ENCODE data around the gene D2HGDH. TPM values are rescaled to one million over a fixed set of nuclear protein-coding genes. Genes with fewer than 3 reads are reported as not detected.

The D2HGDH gene
- total RNA-seq, 1 experiment from 2014 or later, result 10.0 TPM

DNA sequence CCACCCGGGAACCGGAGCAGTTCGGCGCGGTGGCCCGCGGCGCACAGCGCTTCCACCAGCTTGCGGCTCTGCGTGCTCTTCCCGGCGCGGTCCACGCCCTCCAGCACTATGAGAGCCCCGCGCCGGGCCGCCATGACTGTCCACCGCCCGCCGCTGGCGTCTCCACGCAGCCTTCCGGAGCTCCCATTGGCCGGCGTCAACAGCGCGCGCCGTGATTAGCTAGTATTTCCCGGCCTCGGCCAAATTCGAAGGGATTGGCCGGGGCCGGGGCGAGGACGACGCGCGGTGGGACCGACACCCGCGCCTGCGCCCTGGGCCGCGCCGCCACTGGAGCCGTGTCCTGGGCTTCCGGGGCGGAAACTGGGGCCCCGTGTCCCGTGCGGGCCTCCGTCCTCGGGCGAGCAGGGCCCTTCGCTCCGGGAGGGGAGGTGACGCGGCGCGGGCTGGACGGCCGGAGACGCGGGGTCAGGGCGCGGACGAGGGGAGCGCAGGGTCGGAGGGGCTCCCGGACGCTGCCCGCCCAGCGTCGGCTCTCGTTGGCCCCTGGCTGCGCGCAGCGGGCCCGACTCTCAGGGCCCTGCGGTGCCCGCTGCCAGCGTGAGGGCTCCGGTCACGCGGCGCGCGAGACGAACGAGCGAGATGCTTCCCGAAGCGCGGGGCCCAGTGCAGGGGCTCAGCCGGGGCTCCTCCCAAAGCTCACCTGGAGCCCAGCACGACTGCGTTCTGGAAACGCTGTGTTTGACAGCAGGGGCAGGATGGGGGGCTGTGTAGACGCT, 47.6 kb upstream of the D2HGDH start, which contains the start of gene DTYMK:
DTYMK (minus strand) TSS at position 166 of the 776 bp plus-strand sequence; CDS start at position 134, 32 bp downstream.
- no peaks in the 10 kb centered on the region for H3K9me3 ChIP-seq (ENCODE audit: control insufficient read depth, low read depth, low read length)
- peaks cover 3% of the 10 kb centered on the region for H3K23me2 ChIP-seq (ENCODE audit: insufficient read length, low read depth, low read length, poor library complexity, severe bottlenecking)
- H3K4me1 ChIP-seq (ENCODE audit: insufficient read depth, low read length), result no peaks in the 10 kb centered on the region
- H2BK12ac ChIP-seq (ENCODE audit: insufficient read length, low read depth, low read length), result no peak within 1 kb of the TSS
- no peak within 1 kb of the TSS for H3K56ac ChIP-seq (ENCODE audit: insufficient read length, low read depth, low read length)
- no peak within 1 kb of the TSS for H2AK5ac ChIP-seq (ENCODE audit: insufficient read length, low read length)
- no peak within 1 kb of the TSS for H4K5ac ChIP-seq (ENCODE audit: insufficient read length, low read depth, low read length)
- no peak within 1 kb of the TSS for H2BK5ac ChIP-seq (ENCODE audit: insufficient read length, low read length)
- peak; percentile 94 for DNase-seq
- no peaks in the 10 kb centered on the region for H3K27me3 ChIP-seq (ENCODE audit: insufficient read depth, low read length)
- H3K79me1 ChIP-seq (ENCODE audit: insufficient read depth, low read depth, low read length, poor library complexity, severe bottlenecking), result no peaks in the 10 kb centered on the region
- peak within 1 kb of the TSS; percentile 58; the same call in 1 of the 2 replicates for H3K4ac ChIP-seq (ENCODE audit: low read depth, low read length)
- H3K9ac ChIP-seq (ENCODE audit: extremely low read depth, insufficient read length, low read length), result peak within 1 kb of the TSS; percentile 62
- peaks cover 24 to 45% (median 37%) of the 10 kb centered on the region in 3 experiments for H3K36me3 Mint-ChIP-seq (ENCODE audit: insufficient read depth in 1 of 3, low read depth in 3 of 3)
- no peak within 1 kb of the TSS for H2BK15ac ChIP-seq (ENCODE audit: low read depth, low read length)
- H3K27ac Mint-ChIP-seq, result peak within 1 kb of the TSS; percentile 66 to 93 (median 90); a peak in 6 of 7 replicates
- H4K8ac ChIP-seq (replicated peaks; ENCODE audit: insufficient read length, low read depth, low read length), result no peak within 1 kb of the TSS
- TF ChIP-seq, protein P1, sequence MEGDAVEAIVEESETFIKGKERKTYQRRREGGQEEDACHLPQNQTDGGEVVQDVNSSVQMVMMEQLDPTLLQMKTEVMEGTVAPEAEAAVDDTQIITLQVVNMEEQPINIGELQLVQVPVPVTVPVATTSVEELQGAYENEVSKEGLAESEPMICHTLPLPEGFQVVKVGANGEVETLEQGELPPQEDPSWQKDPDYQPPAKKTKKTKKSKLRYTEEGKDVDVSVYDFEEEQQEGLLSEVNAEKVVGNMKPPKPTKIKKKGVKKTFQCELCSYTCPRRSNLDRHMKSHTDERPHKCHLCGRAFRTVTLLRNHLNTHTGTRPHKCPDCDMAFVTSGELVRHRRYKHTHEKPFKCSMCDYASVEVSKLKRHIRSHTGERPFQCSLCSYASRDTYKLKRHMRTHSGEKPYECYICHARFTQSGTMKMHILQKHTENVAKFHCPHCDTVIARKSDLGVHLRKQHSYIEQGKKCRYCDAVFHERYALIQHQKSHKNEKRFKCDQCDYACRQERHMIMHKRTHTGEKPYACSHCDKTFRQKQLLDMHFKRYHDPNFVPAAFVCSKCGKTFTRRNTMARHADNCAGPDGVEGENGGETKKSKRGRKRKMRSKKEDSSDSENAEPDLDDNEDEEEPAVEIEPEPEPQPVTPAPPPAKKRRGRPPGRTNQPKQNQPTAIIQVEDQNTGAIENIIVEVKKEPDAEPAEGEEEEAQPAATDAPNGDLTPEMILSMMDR (conservative IDR thresholded peaks at IDR 0.05), result no peak
- no peak within 1 kb of the TSS for H3K23ac ChIP-seq (ENCODE audit: insufficient read length, low read depth, low read length)
- no peak within 1 kb of the TSS for H2AFZ ChIP-seq (ENCODE audit: low read length)
- H3K18ac ChIP-seq (ENCODE audit: insufficient read length, low read depth, low read length), result peak within 1 kb of the TSS; percentile 13
- H3T11ph ChIP-seq (ENCODE audit: low read length), result no peak within 1 kb of the TSS
- peak within 1 kb of the TSS; percentile 88 to 99 for H3K4me3 Mint-ChIP-seq
- WGBS (ENCODE audit: extremely low coverage, insufficient read length, low lambda C conversion rate), result no CpG with 5 or more reads among the region's 102 CpGs
- no peaks in the 10 kb centered on the region for H3K27me3 Mint-ChIP-seq (ENCODE audit: low read depth)
- peak within 1 kb of the TSS; percentile 94 for H3K14ac ChIP-seq (ENCODE audit: insufficient read depth, low read length)
- H4K91ac ChIP-seq (ENCODE audit: insufficient read length, low read depth, low read length), result no peak within 1 kb of the TSS
- H3K27ac ChIP-seq (ENCODE audit: insufficient read length, low read depth, low read length), result no peak within 1 kb of the TSS
- H2BK20ac ChIP-seq (ENCODE audit: low read depth, low read length, poor library complexity, severe bottlenecking), result no peak within 1 kb of the TSS
- H2BK120ac ChIP-seq (ENCODE audit: low read depth, low read length, poor library complexity, severe bottlenecking), result no peak within 1 kb of the TSS
- peak within 1 kb of the TSS; percentile 89 for H3K4me2 ChIP-seq (ENCODE audit: insufficient read depth, insufficient read length, low read length)
- peaks cover 0 to 3% of the 10 kb centered on the region in 2 experiments; a peak in 1 of 5 replicates for H3K9me3 Mint-ChIP-seq
- H3K4me1 Mint-ChIP-seq, result peaks cover 12 to 18% of the 10 kb centered on the region in 2 experiments
- no peaks in the 10 kb centered on the region for H4K20me1 ChIP-seq (ENCODE audit: control insufficient read depth, insufficient read depth, insufficient read length)
- peaks cover 6% of the 10 kb centered on the region; the same call in 1 of the 2 replicates for H3K79me2 ChIP-seq (ENCODE audit: insufficient read depth, low read length)
